Measurements from ENCODE around the gene COL11A1.

DNA sequence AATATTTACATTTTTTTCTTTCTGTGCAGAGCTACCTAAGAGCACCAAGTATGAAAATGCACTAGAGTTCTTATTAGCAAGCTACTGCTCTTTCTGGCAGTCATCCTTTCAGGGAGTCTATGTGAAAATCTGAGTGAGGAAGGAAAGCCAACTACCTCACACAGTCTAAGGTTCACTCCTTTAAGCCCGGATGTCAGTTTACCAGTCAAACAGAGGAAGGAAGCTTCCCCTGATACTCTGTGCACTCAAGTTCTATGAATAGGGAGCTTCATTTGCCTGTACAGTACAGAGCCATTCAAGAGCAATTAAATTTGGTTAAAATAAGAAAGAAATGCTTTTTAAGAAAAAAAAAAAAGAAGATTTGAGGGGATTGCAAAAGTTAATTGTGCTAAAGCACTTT lies 6.9 kb downstream of the COL11A1 start:
- TF ChIP-seq EGR1 (IDR thresholded peaks at IDR 0.05; ENCODE audit: low read depth) = no peak
- TF ChIP-seq, protein P1, sequence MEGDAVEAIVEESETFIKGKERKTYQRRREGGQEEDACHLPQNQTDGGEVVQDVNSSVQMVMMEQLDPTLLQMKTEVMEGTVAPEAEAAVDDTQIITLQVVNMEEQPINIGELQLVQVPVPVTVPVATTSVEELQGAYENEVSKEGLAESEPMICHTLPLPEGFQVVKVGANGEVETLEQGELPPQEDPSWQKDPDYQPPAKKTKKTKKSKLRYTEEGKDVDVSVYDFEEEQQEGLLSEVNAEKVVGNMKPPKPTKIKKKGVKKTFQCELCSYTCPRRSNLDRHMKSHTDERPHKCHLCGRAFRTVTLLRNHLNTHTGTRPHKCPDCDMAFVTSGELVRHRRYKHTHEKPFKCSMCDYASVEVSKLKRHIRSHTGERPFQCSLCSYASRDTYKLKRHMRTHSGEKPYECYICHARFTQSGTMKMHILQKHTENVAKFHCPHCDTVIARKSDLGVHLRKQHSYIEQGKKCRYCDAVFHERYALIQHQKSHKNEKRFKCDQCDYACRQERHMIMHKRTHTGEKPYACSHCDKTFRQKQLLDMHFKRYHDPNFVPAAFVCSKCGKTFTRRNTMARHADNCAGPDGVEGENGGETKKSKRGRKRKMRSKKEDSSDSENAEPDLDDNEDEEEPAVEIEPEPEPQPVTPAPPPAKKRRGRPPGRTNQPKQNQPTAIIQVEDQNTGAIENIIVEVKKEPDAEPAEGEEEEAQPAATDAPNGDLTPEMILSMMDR (IDR thresholded peaks at IDR 0.05 in 2 of 3, conservative IDR thresholded peaks at IDR 0.05 in 1 of 3; ENCODE audit: borderline replicate concordance in 1 of 3, insufficient read depth in 1 of 3, low read depth in 2 of 3, low read length in 2 of 3) = no peak
- no peak for TF ChIP-seq EZH2phosphoT487 (IDR thresholded peaks at IDR 0.05; ENCODE audit: borderline replicate concordance)
- TF ChIP-seq RAD21 (IDR thresholded peaks at IDR 0.05; ENCODE audit: low read depth) = no peak
- TF ChIP-seq SRF (IDR thresholded peaks at IDR 0.05; ENCODE audit: low read depth) = no peak
- no peak for TF ChIP-seq POLR2AphosphoS5 (IDR thresholded peaks at IDR 0.05; ENCODE audit: low read depth, low read length)
- TF ChIP-seq POLR2A (IDR thresholded peaks at IDR 0.05; ENCODE audit: borderline replicate concordance, extremely low read depth, insufficient read depth, insufficient read length) = no peak
